HCT116 (cell line): Measurements from ENCODE around the gene RCOR1. TPM values are rescaled to one million over a fixed set of nuclear protein-coding genes. Genes with fewer than 3 reads are reported as not detected.

Experiments
- ATAC-seq: fragments of 200-7000 bp; cut with Tn5 transposase; 2 replicates; pipeline ENCODE4 v1.9.1; 2020; ENCODE audit warnings: mild to moderate bottlenecking, moderate library complexity
- BruUV-seq: library from RNA; stranded (reverse); fragments of 400-500 nt; replicated peaks from 2 replicates; lab custom pipeline; 2021; lab: Mats Ljungman, UMichigan
- CTCF ChIA-PET: fragments of 300-600 bp; sonication (Branson Sonifier 250); formaldehyde crosslinking; loops from one replicate; lab custom pipeline; 2021; ENCODE audit warnings: antibody characterized with exemption; lab: Charles Lee
- POLR2A ChIA-PET: fragments of 300-600, 350-600 bp; sonication (Branson Sonifier 250); formaldehyde crosslinking; loops from one replicate; lab custom pipeline; 2021; ENCODE audit warnings: antibody characterized with exemption; lab: Charles Lee
- RAD21 ChIA-PET, 2 experiments: fragments of 300-600 bp; sonication (Branson Sonifier 250); formaldehyde crosslinking; loops; one replicate each; lab custom pipeline; 2023; ENCODE audit warnings: low total read pairs in 2 of 2; ENCODE audit not compliant: uncharacterized antibody in 2 of 2, unreplicated experiment in 2 of 2, low non-redundant PET in 1 of 2; lab: Charles Lee
- DNase-seq: peaks from one replicate; pipeline ENCODE4 v3.0.0-alpha.2; 2010; ENCODE audit warnings: low read depth, low spot score
- H2AFZ ChIP-seq: fragments of 200-600 bp; shearing (Covaris generic), sonication (generic); 2 replicates; pipeline ENCODE4 v1.6.1; 2017; ENCODE audit warnings: low read depth, mixed run types, mixed read lengths, antibody characterized with exemption, low read length; ENCODE audit not compliant: poor library complexity, severe bottlenecking
- H3K27ac ChIP-seq: 2 replicates; pipeline ENCODE4 v1.5.1; 2012; ENCODE audit warnings: low read depth, low read length
- H3K27me3 ChIP-seq: fragments of 200-600 bp; sonication (generic); 2 replicates; pipeline ENCODE4 v1.6.1; 2016; ENCODE audit warnings: mixed run types, low read length, mixed read lengths; ENCODE audit not compliant: insufficient read depth
- H3K36me3 ChIP-seq, 2 experiments: fragments of 200-500 bp in 1 of 2; fragments of 200-600 bp in 1 of 2; sonication (Bioruptor generic) in 1 of 2; sonication (generic) in 1 of 2; 2 replicates each; pipeline versions ENCODE4 v1.5.1 to v1.6.1; 2014 to 2016; ENCODE audit warnings: low read length in 2 of 2, inconsistent platforms in 1 of 2, mixed read lengths in 1 of 2, mixed run types in 1 of 2; ENCODE audit not compliant: insufficient read depth in 2 of 2, control insufficient read depth in 1 of 2
- H3K4me1 ChIP-seq, 2 experiments: fragments of 200-600 bp in 1 of 2; sonication (generic) in 1 of 2; 2 replicates each; pipeline versions ENCODE4 v1.5.1 to v1.6.1; 2012 to 2017; ENCODE audit warnings: low read length in 2 of 2, inconsistent platforms in 1 of 2, mild to moderate bottlenecking in 1 of 2, mixed read lengths in 1 of 2, mixed run types in 1 of 2, moderate library complexity in 1 of 2; ENCODE audit not compliant: insufficient read depth in 2 of 2, control insufficient read depth in 1 of 2
- H3K4me2 ChIP-seq: fragments of 200-600 bp; sonication (generic); 2 replicates; pipeline ENCODE4 v1.6.1; 2017; ENCODE audit warnings: mixed run types, low read length, mixed read lengths
- H3K4me3 ChIP-seq, 2 experiments: fragments of 200-600 bp in 1 of 2; sonication (generic) in 1 of 2; replicated peaks in 1 of 2; 2 replicates each; pipeline ENCODE4 v1.5.1; 2011 to 2016; ENCODE audit warnings: low read length in 2 of 2, control low read depth in 1 of 2, low read depth in 1 of 2, mild to moderate bottlenecking in 1 of 2, mixed read lengths in 1 of 2, mixed run types in 1 of 2
- H3K79me2 ChIP-seq: fragments of 200-600 bp; sonication (generic); 2 replicates; pipeline ENCODE4 v1.6.1; 2017; ENCODE audit warnings: mild to moderate bottlenecking, mixed run types, low read length, moderate library complexity, mixed read lengths; ENCODE audit not compliant: insufficient read depth
- H3K9ac ChIP-seq: fragments of 200-600 bp; sonication (generic); 2 replicates; pipeline ENCODE4 v1.6.1; 2016; ENCODE audit warnings: low read length, mixed read lengths
- H3K9me2 ChIP-seq: fragments of 200-600 bp; sonication (generic), shearing (Covaris generic); 2 replicates; pipeline ENCODE4 v1.6.1; 2017; ENCODE audit warnings: mixed run types, mild to moderate bottlenecking, moderate library complexity; ENCODE audit not compliant: insufficient read depth
- H3K9me3 ChIP-seq, 2 experiments: fragments of 200-500 bp in 1 of 2; fragments of 200-600 bp in 1 of 2; sonication (Bioruptor generic) in 1 of 2; sonication (generic) in 1 of 2; 2 replicates each; pipeline ENCODE4 v1.6.1; 2014 to 2017; ENCODE audit warnings: low read length in 2 of 2, mixed read lengths in 2 of 2, inconsistent platforms in 1 of 2, low read depth in 1 of 2, mild to moderate bottlenecking in 1 of 2, mixed run types in 1 of 2, moderate library complexity in 1 of 2; ENCODE audit not compliant: control insufficient read depth in 1 of 2, insufficient read depth in 1 of 2
- H4K20me1 ChIP-seq: fragments of 200-600 bp; sonication (generic), shearing (Covaris generic); 2 replicates; pipeline ENCODE4 v1.6.1; 2017; ENCODE audit warnings: mixed run types, mild to moderate bottlenecking, moderate library complexity; ENCODE audit not compliant: insufficient read depth
- CBX3 ChIP-seq: IDR thresholded peaks from 2 replicates; pipeline ENCODE4 v1.6.1; 2012; ENCODE audit warnings: low read depth
- CEBPB ChIP-seq: IDR thresholded peaks from 2 replicates; pipeline ENCODE4 v1.6.1; 2012; ENCODE audit warnings: low read depth
- CTCF ChIP-seq, 3 experiments: fragments of 200-600 bp in 1 of 3; sonication (generic) in 1 of 3; IDR thresholded peaks in 2 of 3; conservative IDR thresholded peaks in 1 of 3; 2 replicates each; pipeline ENCODE4 v1.5.1; 2012 to 2017; ENCODE audit warnings: low read depth in 2 of 3, low read length in 2 of 3, antibody characterized with exemption in 1 of 3, borderline replicate concordance in 1 of 3, control low read depth in 1 of 3, mild to moderate bottlenecking in 1 of 3, mixed read lengths in 1 of 3, mixed run types in 1 of 3, moderate library complexity in 1 of 3; ENCODE audit not compliant: insufficient read depth in 1 of 3
- ELF1 ChIP-seq: IDR thresholded peaks from 2 replicates; pipeline ENCODE4 v1.6.1; 2012; ENCODE audit warnings: low read depth, borderline replicate concordance
- EZH2 ChIP-seq: fragments of 200-600 bp; sonication (generic); IDR thresholded peaks from 2 replicates; pipeline ENCODE4 v1.6.1; 2017; ENCODE audit warnings: antibody characterized with exemption, mixed run types
- EZH2phosphoT487 ChIP-seq: fragments of 200-600 bp; IDR thresholded peaks from 2 replicates; pipeline ENCODE4 v1.6.1; 2018; ENCODE audit warnings: antibody characterized with exemption, borderline replicate concordance
- JUND ChIP-seq: IDR thresholded peaks from 2 replicates; pipeline ENCODE4 v1.6.1; 2012
- POLR2A ChIP-seq: IDR thresholded peaks from 2 replicates; pipeline ENCODE4 v1.7.0; 2011; ENCODE audit warnings: borderline replicate concordance; ENCODE audit not compliant: insufficient read depth, insufficient read length; ENCODE audit errors: extremely low read depth
- REST ChIP-seq: IDR thresholded peaks from 2 replicates; pipeline ENCODE4 v1.6.1; 2012; ENCODE audit warnings: low read depth
- SIN3A ChIP-seq: IDR thresholded peaks from 2 replicates; pipeline ENCODE4 v1.6.1; 2012; ENCODE audit warnings: low read depth
- SRF ChIP-seq: IDR thresholded peaks from 2 replicates; pipeline ENCODE4 v1.6.1; 2012; ENCODE audit warnings: low read depth
- TCF7L2 ChIP-seq: IDR thresholded peaks from 2 replicates; pipeline ENCODE4 v1.7.0; 2011; ENCODE audit warnings: borderline replicate concordance, inconsistent platforms; ENCODE audit not compliant: insufficient read depth, insufficient read length; ENCODE audit errors: extremely low read depth
- ZBTB33 ChIP-seq: IDR thresholded peaks from 2 replicates; pipeline ENCODE4 v1.6.1; 2011; ENCODE audit warnings: mild to moderate bottlenecking, low read length, moderate library complexity; ENCODE audit not compliant: insufficient replicate concordance; ENCODE audit errors: extremely low read depth
- ZNF274 ChIP-seq: fragments of 200-500 bp; sonication (Bioruptor generic); IDR thresholded peaks from 2 replicates; pipeline ENCODE4 v1.6.1; 2014; ENCODE audit warnings: mild to moderate bottlenecking, low read depth, low read length, inconsistent platforms
- intact Hi-C: fragments of 100-400 bp; cut with micrococcal nuclease; formaldehyde crosslinking; loops from 2 replicates; pipeline ENCODE4 v1.10.0; 2022
- total RNA-seq: library from RNA; stranded (reverse); gene quantifications from one replicate; pipeline ENCODE4 v1.2.1, GENCODE V29; 2021; ENCODE audit not compliant: unreplicated experiment

Gene RCOR1
- total RNA-seq, 1 experiment from 2014 or later = 30.7 TPM

- no peaks in the 10 kb centered on the region for H3K9me3 ChIP-seq
- no TSS peak for BruUV-seq
- TF ChIP-seq REST (no peak), SIN3A (no peak), EZH2phosphoT487 (no peak), ZBTB33 (no peak), POLR2A (no peak), ELF1 (no peak), SRF (no peak), JUND (no peak), CEBPB (no peak), ZNF274 (no peak), TCF7L2 (no peak), EZH2 (no peak), CTCF (IDR thresholded peaks at IDR 0.05 in 2 of 3, conservative IDR thresholded peaks at IDR 0.05 in 1 of 3; ENCODE audit: borderline replicate concordance in 1 of 3, insufficient read depth in 1 of 3, low read depth in 2 of 3, low read length in 2 of 3) (no peak), CBX3 (no peak)
Observed at GRCh38 chr14:102748806-102749205, 156.4 kb downstream of the RCOR1 start.

More at GRCh38 chr14:102748806-102749205, 156.4 kb downstream of the RCOR1 start:
- Histone ChIP-seq H3K4me2 (no peak overlapping the region), H4K20me1 (no peaks in the 10 kb centered on the region), H3K9me2 (no peaks in the 10 kb centered on the region), H3K27ac (no peak overlapping the region), H3K4me3 (no peak overlapping the region), H2AFZ (no peak overlapping the region), H3K27me3 (no peaks in the 10 kb centered on the region), H3K36me3 (no peaks in the 10 kb centered on the region; a peak in 1 of 4 replicates), H3K79me2 (no peaks in the 10 kb centered on the region), H3K9ac (no peak overlapping the region), H3K4me1 (no peaks in the 10 kb centered on the region)
- CTCF ChIA-PET = no interaction called here
- ATAC-seq (no peak), DNase-seq (no peak)
- POLR2A ChIA-PET = no interaction called here
- intact Hi-C loops = no loop called here
- RAD21 ChIA-PET = no interaction called here
